AG10803 (cell line): ENCODE data around the gene FPGT.
"Not testable (repeated sequence)": the region's sequence is repeated elsewhere in the genome, so short reads cannot be mapped to it uniquely, and the experiment has no call there.

Experiments
- DNase-seq: peaks from one replicate; pipeline ENCODE4 v3.0.0; 2010; ENCODE audit warnings: low read depth
- H3K4me3 ChIP-seq: 2 replicates; pipeline ENCODE4 v1.5.1; 2011; ENCODE audit warnings: mild to moderate bottlenecking, low read length, control low read depth
- CTCF ChIP-seq: conservative IDR thresholded peaks from 2 replicates; pipeline ENCODE4 v1.5.1; 2011; ENCODE audit warnings: mild to moderate bottlenecking, low read length, control low read depth, inconsistent platforms

FPGT gene

GRCh38 chr1:74235153-74235552 lies 37.1 kb downstream of the FPGT start, which contains the start of gene TNNI3K:
TNNI3K (plus strand) TSS chr1:74235387; CDS start chr1:74235452, 65 bp downstream.
- TF ChIP-seq CTCF, result no peak
- H3K4me3 ChIP-seq, result no peak within 1 kb of the TSS
- DNase-seq, result no peak

DNA sequence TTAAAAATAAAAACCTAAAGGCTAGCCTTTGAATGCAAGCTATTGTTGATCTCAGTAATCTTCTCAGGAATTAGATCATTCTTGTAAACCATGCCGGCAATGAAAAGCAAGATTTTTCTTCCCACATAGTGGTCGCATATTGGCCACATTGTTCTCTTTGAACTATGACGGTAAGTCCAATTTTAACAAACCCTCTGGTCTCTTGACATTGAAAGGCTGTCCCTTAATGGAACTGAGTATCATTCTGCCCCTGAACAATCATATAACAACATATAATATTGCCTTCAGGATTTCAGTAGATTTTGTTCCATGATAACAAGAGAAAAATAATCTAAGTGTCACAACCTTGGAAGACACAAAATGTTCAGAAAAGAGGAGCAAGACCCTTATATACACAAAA lies 38.4 kb downstream of the FPGT start:
- H3K4me3 ChIP-seq, result no peak overlapping the region
- no peak for DNase-seq
- TF ChIP-seq CTCF, result no peak

DNA sequence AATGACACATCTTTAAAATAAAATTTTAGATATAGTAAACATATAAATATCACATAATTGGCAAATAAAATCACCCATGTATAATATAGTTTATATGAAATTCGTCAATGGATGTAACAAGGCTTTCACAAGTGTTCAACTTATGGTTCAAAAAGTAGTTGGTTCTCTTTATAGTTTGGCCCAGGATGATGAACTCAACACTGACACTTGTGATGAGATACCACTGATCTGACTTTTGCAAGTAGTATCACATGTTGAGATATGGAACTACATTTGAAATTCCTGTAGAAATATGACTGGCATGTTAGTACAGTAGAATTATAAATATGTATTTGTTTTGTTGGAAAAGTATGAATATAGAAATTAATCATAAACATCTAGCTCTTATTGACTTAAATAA lies 39.0 kb downstream of the FPGT start:
- no peak overlapping the region for H3K4me3 ChIP-seq
- DNase-seq, result no peak
- TF ChIP-seq CTCF, result no peak

DNA sequence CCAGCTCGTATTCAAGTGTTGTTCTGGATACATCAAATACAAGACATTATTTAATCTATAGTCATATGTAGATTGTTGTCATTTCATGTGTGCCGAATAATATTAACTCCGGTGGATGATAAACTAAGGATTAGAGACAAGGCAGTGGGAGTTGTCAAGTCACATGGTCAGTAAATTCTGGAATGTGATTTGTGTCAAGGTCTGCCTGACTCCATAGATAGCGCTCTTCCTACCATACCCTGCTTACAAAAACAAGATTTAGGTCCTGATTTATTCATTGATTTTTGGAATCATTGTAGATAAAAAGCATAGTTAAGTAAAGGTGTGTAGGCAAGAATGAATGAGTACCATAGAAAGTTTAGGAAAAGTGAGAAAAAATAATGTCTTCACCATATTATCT lies 39.7 kb downstream of the FPGT start:
- TF ChIP-seq CTCF, result no peak
- no peak for DNase-seq

GRCh38 chr1:74245168-74245772 lies 47.2 kb downstream of the FPGT start:
- TF ChIP-seq CTCF, result no peak
- no peak overlapping the region for H3K4me3 ChIP-seq
- DNase-seq, result no peak

More for the DNA sequence above, 39.7 kb downstream of the FPGT start:
- no peak overlapping the region for H3K4me3 ChIP-seq

GRCh38 chr1:74246315-74246714 lies 48.3 kb downstream of the FPGT start:
- TF ChIP-seq CTCF, result no peak
- no peak overlapping the region for H3K4me3 ChIP-seq
- no peak for DNase-seq

DNA sequence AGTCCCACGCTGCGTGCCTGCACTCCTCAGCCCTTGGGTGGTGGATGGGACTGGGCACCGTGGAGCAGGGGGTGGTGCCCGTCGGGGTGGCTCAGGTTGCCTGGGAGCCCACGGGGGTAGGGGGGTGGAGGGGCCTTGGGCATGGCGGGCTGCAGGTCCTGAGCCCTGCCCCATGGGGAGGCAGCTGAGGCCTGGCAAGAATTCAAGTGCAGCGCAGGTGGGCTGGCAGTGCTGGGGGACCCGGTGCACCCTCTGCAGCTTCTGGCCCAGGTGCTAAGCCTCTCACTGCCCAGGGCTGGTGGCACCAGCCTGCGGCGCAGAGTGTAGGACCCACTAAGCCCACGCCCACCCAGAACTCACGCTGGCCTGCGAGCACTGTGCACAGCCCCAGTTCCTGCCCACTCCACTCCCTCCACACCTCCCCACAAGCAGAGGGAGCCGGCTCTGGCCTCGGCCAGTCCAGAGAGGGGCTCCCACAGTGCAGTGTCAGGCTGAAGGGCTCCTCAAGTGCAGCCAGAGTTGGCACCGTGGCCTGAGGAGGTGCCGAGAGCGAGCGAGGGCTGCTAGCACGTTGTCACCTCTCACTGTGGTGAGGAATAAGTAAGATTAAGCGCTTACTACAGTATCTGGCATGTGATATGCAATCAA lies 50.0 kb downstream of the FPGT start:
- DNase-seq, result no peak
- no peak overlapping the region for H3K4me3 ChIP-seq
- TF ChIP-seq CTCF, result no peak

DNA sequence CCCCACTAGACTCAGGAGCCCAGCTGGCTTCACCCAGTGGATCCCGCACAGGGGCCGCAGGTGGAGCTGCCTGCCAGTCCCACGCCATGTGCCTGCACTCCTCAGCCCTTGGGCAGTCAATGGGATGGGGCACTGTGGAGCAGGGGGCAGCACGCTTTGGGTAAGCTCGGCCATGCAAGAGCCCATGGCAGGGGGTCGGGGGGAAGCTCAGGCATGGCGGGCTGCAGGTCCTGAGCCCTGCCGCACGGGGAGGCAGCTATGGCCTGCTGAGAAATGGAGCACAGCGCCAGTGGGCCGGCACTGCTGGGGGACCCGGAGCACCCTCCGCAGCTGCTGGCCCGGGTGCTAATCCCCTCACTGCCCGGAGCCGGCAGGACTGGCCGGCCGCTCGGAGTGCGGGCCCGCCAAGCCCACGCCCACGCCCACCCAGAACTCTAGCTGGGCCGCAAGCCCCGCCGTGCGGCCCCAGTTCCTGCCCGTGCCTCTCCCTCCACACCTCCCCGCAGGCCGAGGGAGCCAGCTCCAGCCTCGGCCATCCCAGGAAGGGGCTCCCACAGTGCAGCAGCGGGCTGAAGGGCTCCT lies 55.3 kb downstream of the FPGT start:
- not testable (repeated sequence) for DNase-seq, H3K4me3 ChIP-seq
